Psoas muscle (tissue), 8 donors: ENCODE results near the gene ACMSD. TPM values are rescaled to one million over a fixed set of nuclear protein-coding genes. Genes with fewer than 3 reads are reported as not detected.
"Not testable (repeated sequence)": the region's sequence is repeated elsewhere in the genome, so short reads cannot be mapped to it uniquely, and the experiment has no call there.

Experiments used
- ATAC-seq, 4 donors: fragments of 200-7000 bp; cut with Tn5 transposase; one replicate each; pipeline ENCODE4 v1.9.1; 2020; ENCODE audit warnings: moderate library complexity in 3 of 4, mild to moderate bottlenecking in 2 of 4
- DNase-seq, 2 donors: peaks; one replicate each; pipeline ENCODE4 v3.0.0-alpha.2; 2020
- H3K27ac ChIP-seq: fragments of 200-600 bp; one replicate; pipeline ENCODE4 v1.8.0; 2022
- H3K27me3 ChIP-seq, 3 donors: fragments of 200-600 bp in 1 of 3; one replicate each; pipeline versions ENCODE4 v1.6.1 to v1.8.0; 2013 to 2022; ENCODE audit warnings: low read length in 2 of 3, mild to moderate bottlenecking in 2 of 3, moderate library complexity in 1 of 3; ENCODE audit not compliant: insufficient read depth in 3 of 3
- H3K36me3 ChIP-seq, 2 donors: fragments of 200-600 bp in 1 of 2; one replicate each; pipeline versions ENCODE4 v1.6.1 to v1.8.0; 2013 to 2022; ENCODE audit warnings: low read depth in 1 of 2, mild to moderate bottlenecking in 1 of 2, moderate library complexity in 1 of 2; ENCODE audit not compliant: insufficient read depth in 1 of 2
- H3K4me1 ChIP-seq: fragments of 200-600 bp; one replicate; pipeline ENCODE4 v1.8.0; 2022
- H3K4me3 ChIP-seq: fragments of 200-600 bp; one replicate; pipeline ENCODE4 v1.8.0; 2022; ENCODE audit warnings: mild to moderate bottlenecking
- H3K9me3 ChIP-seq: fragments of 200-600 bp; one replicate; pipeline ENCODE4 v1.8.0; 2022
- CTCF ChIP-seq: fragments of 200-600 bp; IDR thresholded peaks from one replicate; pipeline ENCODE4 v1.8.0; 2022; ENCODE audit warnings: antibody characterized with exemption
- WGBS, 3 donors: extraction: QIAGEN DNeasy Blood & Tissue Kit; methylation state at CpG; one replicate each; pipeline versions ENCODE4 v1.1.6 to v1.1.7; 2013; 5-methylcytosine and 5-hydroxymethylcytosine counted together
- intact Hi-C, 2 donors: fragments of 100-400 bp; cut with DNase I; formaldehyde crosslinking; loops; one replicate each; pipeline versions ENCODE4 v1.11.0 to v1.14.2; 2022
- polyA plus RNA-seq, 3 donors: library from polyadenylated mRNA; stranded (reverse); fragments of 200-250 nt; gene quantifications; one replicate each; pipeline ENCODE4 v1.2.3, GENCODE V29; 2013
- total RNA-seq, 4 donors: library from RNA; stranded (reverse); fragmentation: NEBNext Ultra II Directional in 2 of 4; extraction: Animal tissue kit (Norgen Biotek cat#: 25700) in 2 of 4; gene quantifications; one replicate each; pipeline versions ENCODE4 v1.2.1 to v1.2.4, GENCODE V29; 2021 to 2023
- donor health status: healthy with polysubstance abuse.
- donor health status: DM: no; HTN: no; CAD: no; lungs with moderate emphysema.
- donor health status: Bipolar disorder and iron deficiency.
- donor health status: healthy.
- donor health status: DM: yes; HTN: yes; CAD: no.
- donor health status: DM: no; HTN: no; CAD: no.
- donor health status: DM: no; HTN: no; CAD: no.
- donor health status: DM: yes; HTN: yes; CAD: no.

ACMSD gene
- total and polyA plus RNA-seq, 7 donors, result not detected

- DNase-seq, result no peak
- no peak overlapping the region for H3K4me3 ChIP-seq
- 76 to 91% (median 88%) methylated on average over 1 of the region's 1 CpG for WGBS, 3 donors
- no peak for TF ChIP-seq CTCF
- ATAC-seq, result no peak
- H3K4me1 ChIP-seq, result no peaks in the 10 kb centered on the region
- H3K27me3 ChIP-seq, result no peaks in the 10 kb centered on the region
- no peaks in the 10 kb centered on the region for H3K36me3 ChIP-seq
- intact Hi-C loops, result loop anchor here in 1 of 2 donors (10.0 kb wide), 1 partner anchor 438 kb away; no protein-coding TSS in a partner anchor
- no peaks in the 10 kb centered on the region for H3K9me3 ChIP-seq
- no peak overlapping the region for H3K27ac ChIP-seq
Measured at GRCh38 chr2:134892282-134893035, 54.0 kb downstream of the ACMSD start.

- DNase-seq (no peak), ATAC-seq (no peak)
- Histone ChIP-seq H3K27ac (no peak overlapping the region), H3K27me3 (no peaks in the 10 kb centered on the region), H3K4me1 (no peaks in the 10 kb centered on the region), H3K4me3 (no peak overlapping the region), H3K36me3 (no peaks in the 10 kb centered on the region), H3K9me3 (no peaks in the 10 kb centered on the region)
- peak; percentile 32 for TF ChIP-seq CTCF
- intact Hi-C loops, result loop anchor here in 1 of 2 donors (10.0 kb wide), 1 partner anchor 443 kb away; no protein-coding TSS in a partner anchor
Measured at GRCh38 chr2:134897932-134898331, 59.5 kb downstream of the ACMSD start.

GRCh38 chr2:134899204-134899603 lies 60.8 kb downstream of the ACMSD start:
- no peaks in the 10 kb centered on the region for H3K27me3 ChIP-seq
- ATAC-seq (no peak), DNase-seq (no peak)
- no peak overlapping the region for H3K27ac ChIP-seq
- no peaks in the 10 kb centered on the region for H3K4me1 ChIP-seq
- intact Hi-C loops, result loop anchor here in 1 of 2 donors (10.0 kb wide), 1 partner anchor 444 kb away; no protein-coding TSS in a partner anchor
- no peaks in the 10 kb centered on the region for H3K9me3 ChIP-seq
- H3K36me3 ChIP-seq, result no peaks in the 10 kb centered on the region
- TF ChIP-seq CTCF, result no peak
- H3K4me3 ChIP-seq, result no peak overlapping the region

- intact Hi-C loops, result loop anchor here in 1 of 2 donors (5.0 kb wide), 1 partner anchor 448 kb away; no protein-coding TSS in a partner anchor
Measured at GRCh38 chr2:134900151-134900550, 61.7 kb downstream of the ACMSD start.

GRCh38 chr2:134903701-134904100 lies 65.3 kb downstream of the ACMSD start:
- not testable (repeated sequence) for H3K9me3 ChIP-seq, H3K27me3 ChIP-seq, ATAC-seq, H3K27ac ChIP-seq, H3K4me1 ChIP-seq, H3K4me3 ChIP-seq, DNase-seq, H3K36me3 ChIP-seq
- intact Hi-C loops, result loop anchor here in 1 of 2 donors (5.0 kb wide), 1 partner anchor 451 kb away; no protein-coding TSS in a partner anchor
- WGBS, 3 donors, result 90 to 91% (median 90%) methylated on average over 8 to 13 of the region's 13 CpGs

More at GRCh38 chr2:134900151-134900550, 61.7 kb downstream of the ACMSD start:
- Histone ChIP-seq H3K27me3 (no peaks in the 10 kb centered on the region), H3K27ac (no peak overlapping the region), H3K9me3 (no peaks in the 10 kb centered on the region), H3K4me3 (no peak overlapping the region), H3K36me3 (no peaks in the 10 kb centered on the region), H3K4me1 (no peaks in the 10 kb centered on the region)
- no peak for TF ChIP-seq CTCF
- DNase-seq (no peak), ATAC-seq (no peak)
- WGBS, 3 donors, result 94 to 100% (median 97%) methylated on average over 1 of the region's 1 CpG
